KBM-7 (cell line): ENCODE results near the gene ZDHHC24.
A peak's percentile ranks its signal among the peaks of the same experiment; 100 is the strongest.
"Not testable (repeated sequence)": the region's sequence is repeated elsewhere in the genome, so short reads cannot be mapped to it uniquely, and the experiment has no call there.

Experiments used
- DNase-seq: peaks from one replicate; pipeline ENCODE4 v3.0.0-alpha.2; 2015
- in situ Hi-C: fragments of 300-500 bp; cut with MboI; formaldehyde crosslinking; loops from 2 replicates; pipeline ENCODE4 v1.14.3; 2020; ENCODE audit warnings: low sequenced_read_pairs, low pct_unique_long_range_greater_than_20kb, mixed read lengths

The ZDHHC24 gene

GRCh38 chr11:66548774-66549630, 3.2 kb upstream of the ZDHHC24 start:
- in situ Hi-C loops, result no loop called here
- no peak for DNase-seq

GRCh38 chr11:66548041-66548440, 2.2 kb upstream of the ZDHHC24 start:
- no peak for DNase-seq
- in situ Hi-C loops, result no loop called here

GRCh38 chr11:66547662-66548009, 1.8 kb upstream of the ZDHHC24 start:
- DNase-seq, result no peak
- in situ Hi-C loops, result no loop called here

- in situ Hi-C loops, result no loop called here
- DNase-seq, result no peak
Observed at GRCh38 chr11:66546966-66547661, 1.3 kb upstream of the ZDHHC24 start.

- no peak for DNase-seq
- in situ Hi-C loops, result no loop called here
Observed at GRCh38 chr11:66546368-66546965, 619 bp upstream of the ZDHHC24 start, which contains the start of gene ACTN3. Gene ACTN3, plus strand, starts transcription at chr11:66546903. Its CDS starts 35 bp downstream, at chr11:66546938.

GRCh38 chr11:66544952-66545351, 896 bp downstream of the ZDHHC24 start:
- in situ Hi-C loops, DNase-seq: not testable (repeated sequence)

- in situ Hi-C loops, result no loop called here
- DNase-seq, result peak; percentile 79
Observed at GRCh38 chr11:66543263-66544107, 2.4 kb downstream of the ZDHHC24 start.

- DNase-seq, result peak; percentile 23
- in situ Hi-C loops, result no loop called here
Observed at GRCh38 chr11:66542362-66542761, 3.5 kb downstream of the ZDHHC24 start.

- in situ Hi-C loops, result no loop called here
Observed at GRCh38 chr11:66541892-66542291, 4.0 kb downstream of the ZDHHC24 start.

GRCh38 chr11:66540598-66540997, 5.2 kb downstream of the ZDHHC24 start:
- in situ Hi-C loops, DNase-seq: not testable (repeated sequence)

More at GRCh38 chr11:66541892-66542291, 4.0 kb downstream of the ZDHHC24 start:
- DNase-seq, result no peak

GRCh38 chr11:66539870-66540213, 6.0 kb downstream of the ZDHHC24 start:
- in situ Hi-C loops, result no loop called here
- no peak for DNase-seq

GRCh38 chr11:66539170-66539869, 6.5 kb downstream of the ZDHHC24 start:
- no peak for DNase-seq
- in situ Hi-C loops, result no loop called here

GRCh38 chr11:66532784-66533183, 13.1 kb downstream of the ZDHHC24 start:
- no peak for DNase-seq
- in situ Hi-C loops, result no loop called here

GRCh38 chr11:66531841-66532240, 14.0 kb downstream of the ZDHHC24 start:
- in situ Hi-C loops, result no loop called here
- no peak for DNase-seq

- in situ Hi-C loops, result no loop called here
- DNase-seq, result no peak
Observed at GRCh38 chr11:66530927-66531709, 14.7 kb downstream of the ZDHHC24 start.

GRCh38 chr11:66529655-66530054, 16.2 kb downstream of the ZDHHC24 start:
- no peak for DNase-seq
- in situ Hi-C loops, result no loop called here

GRCh38 chr11:66529069-66529468, 16.8 kb downstream of the ZDHHC24 start:
- in situ Hi-C loops, result no loop called here
- DNase-seq, result no peak
